IMR-90 (cell line): ENCODE data around the gene FARP1. TPM values are rescaled to one million over a fixed set of nuclear protein-coding genes. Genes with fewer than 3 reads are reported as not detected.

Source experiments
- ATAC-seq: fragments of 200-7000 bp; cut with Tn5 transposase; 2 replicates; pipeline ENCODE4 v1.9.1; 2020; ENCODE audit warnings: low read depth, mild to moderate bottlenecking, moderate library complexity
- BruUV-seq: library from RNA; stranded (reverse); fragments of 400-500 nt; replicated peaks from 2 replicates; lab custom pipeline; 2021; lab: Mats Ljungman, UMichigan
- CTCF ChIA-PET: fragments of 300-600 bp; formaldehyde crosslinking; extraction: SDS; loops from one replicate; lab custom pipeline; 2021; ENCODE audit warnings: antibody characterized with exemption; lab: Yijun Ruan, JAX
- POLR2A ChIA-PET: fragments of 300-600 bp; sonication (Branson Sonifier 250); formaldehyde crosslinking; loops from one replicate; lab custom pipeline; 2022; ENCODE audit warnings: antibody characterized with exemption; ENCODE audit not compliant: unreplicated experiment; lab: Charles Lee
- DNase-seq: peaks from one replicate; pipeline ENCODE4 v3.0.0; 2013
- H2AFZ ChIP-seq: replicated peaks from 2 replicates; pipeline ENCODE3; 2013; ENCODE audit warnings: low read length, mild to moderate bottlenecking; ENCODE audit not compliant: poor library complexity
- H2AK5ac ChIP-seq: 2 replicates; pipeline ENCODE4 v1.6.1; 2013; ENCODE audit warnings: low read depth, low read length, inconsistent platforms
- H2AK9ac ChIP-seq: replicated peaks from 2 replicates; pipeline ENCODE3; 2013; ENCODE audit warnings: mild to moderate bottlenecking, low read depth, low read length, moderate library complexity; ENCODE audit not compliant: poor library complexity
- H2BK120ac ChIP-seq: 2 replicates; pipeline ENCODE4 v1.6.1; 2013; ENCODE audit warnings: low read depth, low read length, inconsistent platforms
- H2BK15ac ChIP-seq: 3 replicates; pipeline ENCODE4 v1.6.1; 2013; ENCODE audit warnings: low read depth, low read length, inconsistent platforms
- H2BK20ac ChIP-seq: 2 replicates; pipeline ENCODE4 v1.6.1; 2013; ENCODE audit warnings: low read depth, mild to moderate bottlenecking, inconsistent platforms, low read length, moderate library complexity
- H2BK5ac ChIP-seq: 2 replicates; pipeline ENCODE4 v1.6.1; 2013; ENCODE audit warnings: mild to moderate bottlenecking, low read depth, low read length, inconsistent platforms; ENCODE audit not compliant: poor library complexity, severe bottlenecking
- H3K14ac ChIP-seq: replicated peaks from 2 replicates; pipeline ENCODE4 v1.6.1; 2013; ENCODE audit warnings: low read depth, low read length, inconsistent platforms
- H3K18ac ChIP-seq: 2 replicates; pipeline ENCODE4 v1.6.1; 2013; ENCODE audit warnings: low read depth, low read length, control low read depth
- H3K23ac ChIP-seq: 2 replicates; pipeline ENCODE4 v1.6.1; 2013; ENCODE audit warnings: low read depth, low read length, inconsistent platforms
- H3K27ac ChIP-seq: 2 replicates; pipeline ENCODE4 v1.5.1; 2013; ENCODE audit warnings: mild to moderate bottlenecking, control low read depth, low read length; ENCODE audit not compliant: insufficient read depth
- H3K27me3 ChIP-seq: 2 replicates; pipeline ENCODE4 v1.6.1; 2013; ENCODE audit warnings: low read length; ENCODE audit not compliant: control insufficient read depth, insufficient read depth
- H3K36me3 ChIP-seq: 2 replicates; pipeline ENCODE4 v1.6.1; 2013; ENCODE audit warnings: low read length, mixed read lengths; ENCODE audit not compliant: control insufficient read depth, insufficient read depth
- H3K4ac ChIP-seq: 2 replicates; pipeline ENCODE4 v1.6.1; 2013; ENCODE audit warnings: low read depth, low read length, inconsistent platforms
- H3K4me1 ChIP-seq: 2 replicates; pipeline ENCODE4 v1.6.1; 2013; ENCODE audit warnings: low read length, mixed read lengths; ENCODE audit not compliant: control insufficient read depth, insufficient read depth
- H3K4me2 ChIP-seq: 2 replicates; pipeline ENCODE4 v1.6.1; 2013; ENCODE audit warnings: low read depth, mild to moderate bottlenecking, control low read depth, low read length, moderate library complexity
- H3K4me3 ChIP-seq: 2 replicates; pipeline ENCODE4 v1.5.1; 2013; ENCODE audit warnings: low read depth, mild to moderate bottlenecking, control low read depth, low read length, moderate library complexity; ENCODE audit not compliant: insufficient read depth
- H3K56ac ChIP-seq: 2 replicates; pipeline ENCODE4 v1.6.1; 2013; ENCODE audit warnings: low read length, inconsistent platforms; ENCODE audit not compliant: insufficient read depth; ENCODE audit errors: extremely low read depth
- H3K79me1 ChIP-seq, 2 experiments: 2 replicates each; pipeline ENCODE4 v1.6.1; 2013; ENCODE audit warnings: low read length in 2 of 2, inconsistent platforms in 1 of 2, low read depth in 1 of 2
- H3K9ac ChIP-seq: 2 replicates; pipeline ENCODE4 v1.6.1; 2013; ENCODE audit warnings: low read depth, low read length, control low read depth
- H3K9me1 ChIP-seq: 2 replicates; pipeline ENCODE4 v1.6.1; 2013; ENCODE audit warnings: low read length, inconsistent platforms; ENCODE audit not compliant: insufficient read depth
- H3K9me3 ChIP-seq: 2 replicates; pipeline ENCODE4 v1.6.1; 2013; ENCODE audit warnings: low read length; ENCODE audit not compliant: control insufficient read depth, insufficient read depth
- H4K20me1 ChIP-seq: 2 replicates; pipeline ENCODE4 v1.6.1; 2013; ENCODE audit warnings: low read length, inconsistent platforms; ENCODE audit not compliant: insufficient read depth
- H4K5ac ChIP-seq: 2 replicates; pipeline ENCODE4 v1.6.1; 2013; ENCODE audit warnings: mild to moderate bottlenecking, low read depth, low read length, control low read depth
- H4K8ac ChIP-seq, 2 experiments: 2 replicates each; pipeline ENCODE4 v1.6.1; 2013; ENCODE audit warnings: low read depth in 2 of 2, low read length in 2 of 2, control low read depth in 1 of 2, inconsistent platforms in 1 of 2
- H4K91ac ChIP-seq: 2 replicates; pipeline ENCODE4 v1.6.1; 2013; ENCODE audit warnings: low read depth, low read length, inconsistent platforms; ENCODE audit not compliant: insufficient read depth
- RCOR1 ChIP-seq: IDR thresholded peaks from 2 replicates; pipeline ENCODE4 v1.6.1; 2012; ENCODE audit warnings: mild to moderate bottlenecking, low read length, improper control_type of control experiment; ENCODE audit not compliant: insufficient replicate concordance
- RFX5 ChIP-seq: IDR thresholded peaks from 2 replicates; pipeline ENCODE4 v1.8.0; 2012; ENCODE audit warnings: low read depth, mild to moderate bottlenecking, low read length, moderate library complexity
- SMC3 ChIP-seq: fragments of 150-350 bp; IDR thresholded peaks from 2 replicates; pipeline ENCODE4 v1.6.1; 2016; ENCODE audit warnings: low read depth, mild to moderate bottlenecking, antibody characterized with exemption, low read length, moderate library complexity
- WGBS, 2 experiments: methylation state at CpG; one replicate each; pipeline versions ENCODE4 v1.1.5 to v1.1.7; 2013; ENCODE audit warnings: missing lambda C conversion rate in 2 of 2; ENCODE audit not compliant: insufficient read length in 1 of 2; ENCODE audit errors: extremely low coverage in 2 of 2; 5-methylcytosine and 5-hydroxymethylcytosine counted together
- dilution Hi-C: fragments of 300-500 bp; cut with HindIII; formaldehyde crosslinking; loops from one replicate; pipeline ENCODE4 v1.14.3; 2018; ENCODE audit warnings: low sequenced_read_pairs; ENCODE audit not compliant: unreplicated experiment
- in situ Hi-C: fragments of 300-500 bp; cut with MboI; formaldehyde crosslinking; loops from 3 replicates; pipeline ENCODE4 v1.14.3; 2019; ENCODE audit warnings: low sequenced_read_pairs, inconsistent platforms, mixed read lengths
- intact Hi-C: fragments of 100-400 bp; cut with micrococcal nuclease; formaldehyde crosslinking; loops from 2 replicates; pipeline ENCODE4 v1.10.0; 2022
- polyA plus RNA-seq, 3 experiments: library from polyadenylated mRNA; depleted of rRNA; stranded (reverse); fragments of >200 nt; gene quantifications; 2 replicates each; pipeline ENCODE4 v1.2.3, GENCODE V29; 2012; ENCODE audit warnings: low replicate concordance in 1 of 3
- total RNA-seq: library from RNA; depleted of rRNA; stranded (reverse); fragments of >200 nt; gene quantifications from 2 replicates; pipeline ENCODE4 v1.2.3, GENCODE V29; 2012

The FARP1 gene
- total and polyA plus RNA-seq, 2 of the 4 experiments (the other 2 are of a cell fraction): 39.6 to 57.0 TPM

- H3K18ac ChIP-seq: no peak overlapping the region
- ChIA-PET POLR2A (no interaction called here), CTCF (no interaction called here)
- no peak overlapping the region for H3K27ac ChIP-seq
- no TSS peak for BruUV-seq
- peaks cover 20% of the 10 kb centered on the region for H3K9me1 ChIP-seq
- H3K23ac ChIP-seq: no peak overlapping the region
- H3K4ac ChIP-seq: no peak overlapping the region
- ATAC-seq: no peak
- dilution Hi-C loops: no loop called here
- in situ Hi-C loops: no loop called here
- no peak overlapping the region for H3K9ac ChIP-seq
- H2AK5ac ChIP-seq: no peak overlapping the region
- no peak overlapping the region for H4K91ac ChIP-seq
- no peak overlapping the region for H2AK9ac ChIP-seq
- peaks cover 3% of the 10 kb centered on the region; the same call in 1 of the 2 replicates for H3K36me3 ChIP-seq
- H2BK20ac ChIP-seq: no peak overlapping the region
- H2BK120ac ChIP-seq: no peak overlapping the region
- H3K27me3 ChIP-seq: no peaks in the 10 kb centered on the region
- H4K5ac ChIP-seq: no peak overlapping the region
- H4K8ac ChIP-seq: no peak overlapping the region
- WGBS, 2 experiments: no CpG with 5 or more reads among the region's 5 CpGs
- H4K20me1 ChIP-seq: peaks cover 25% of the 10 kb centered on the region
- no peak overlapping the region for H3K14ac ChIP-seq
- H2BK15ac ChIP-seq: no peak overlapping the region
- H3K4me3 ChIP-seq: no peak overlapping the region
- no peak for TF ChIP-seq RFX5
- no peak for TF ChIP-seq SMC3
- no peak for TF ChIP-seq RCOR1
- H2AFZ ChIP-seq: no peak overlapping the region
- H2BK5ac ChIP-seq: no peak overlapping the region
- no peak for DNase-seq
- no peaks in the 10 kb centered on the region for H3K9me3 ChIP-seq
- intact Hi-C loops: no loop called here
- no peak overlapping the region for H3K4me2 ChIP-seq
- no peak overlapping the region for H3K56ac ChIP-seq
- peaks cover 46 to 81% of the 10 kb centered on the region in 2 experiments for H3K79me1 ChIP-seq
- peaks cover 21% of the 10 kb centered on the region for H3K4me1 ChIP-seq
Measured at GRCh38 chr13:98326291-98326690, 183.4 kb downstream of the FARP1 start.
